ENCODE measurements around the gene LGR6.

DNA sequence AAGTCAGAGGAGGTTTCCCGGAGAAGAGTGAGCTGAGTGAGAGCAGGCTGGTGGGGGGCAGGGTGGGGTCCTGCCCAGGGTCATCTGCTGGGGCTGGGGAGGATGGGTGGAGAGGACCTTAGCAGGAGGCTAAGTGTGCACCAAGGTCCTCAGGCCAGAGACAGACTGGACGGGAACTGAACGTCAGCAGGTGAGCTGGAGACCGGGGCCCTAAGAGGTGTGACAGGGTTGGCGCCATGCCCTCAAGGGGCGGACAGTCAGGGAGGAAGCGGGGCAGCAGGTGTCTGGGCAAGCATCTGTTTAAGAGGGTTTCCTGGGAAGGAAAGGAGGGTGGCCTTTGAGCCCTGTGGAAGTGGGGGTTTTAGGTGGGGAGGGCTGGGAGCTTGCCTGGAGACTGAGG is 19.6 kb upstream of the LGR6 start:
- TF ChIP-seq, protein P1, sequence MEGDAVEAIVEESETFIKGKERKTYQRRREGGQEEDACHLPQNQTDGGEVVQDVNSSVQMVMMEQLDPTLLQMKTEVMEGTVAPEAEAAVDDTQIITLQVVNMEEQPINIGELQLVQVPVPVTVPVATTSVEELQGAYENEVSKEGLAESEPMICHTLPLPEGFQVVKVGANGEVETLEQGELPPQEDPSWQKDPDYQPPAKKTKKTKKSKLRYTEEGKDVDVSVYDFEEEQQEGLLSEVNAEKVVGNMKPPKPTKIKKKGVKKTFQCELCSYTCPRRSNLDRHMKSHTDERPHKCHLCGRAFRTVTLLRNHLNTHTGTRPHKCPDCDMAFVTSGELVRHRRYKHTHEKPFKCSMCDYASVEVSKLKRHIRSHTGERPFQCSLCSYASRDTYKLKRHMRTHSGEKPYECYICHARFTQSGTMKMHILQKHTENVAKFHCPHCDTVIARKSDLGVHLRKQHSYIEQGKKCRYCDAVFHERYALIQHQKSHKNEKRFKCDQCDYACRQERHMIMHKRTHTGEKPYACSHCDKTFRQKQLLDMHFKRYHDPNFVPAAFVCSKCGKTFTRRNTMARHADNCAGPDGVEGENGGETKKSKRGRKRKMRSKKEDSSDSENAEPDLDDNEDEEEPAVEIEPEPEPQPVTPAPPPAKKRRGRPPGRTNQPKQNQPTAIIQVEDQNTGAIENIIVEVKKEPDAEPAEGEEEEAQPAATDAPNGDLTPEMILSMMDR (IDR thresholded peaks at IDR 0.05), result no peak
- no peak for TF ChIP-seq POLR2AphosphoS5 (IDR thresholded peaks at IDR 0.05)
- no peak for TF ChIP-seq EP300 (IDR thresholded peaks at IDR 0.05)

Data from esophagus muscularis mucosa (tissue), 4 donors.